K562 (cell line): ENCODE results near the gene ZNF385C. TPM values are rescaled to one million over a fixed set of nuclear protein-coding genes. Genes with fewer than 3 reads are reported as not detected.

ENCODE experiments used
- BRD4 ChIP-seq: fragments of 200-600 bp; sonication (generic); IDR thresholded peaks from 2 replicates; pipeline ENCODE4 v1.6.1; 2017; ENCODE audit warnings: inconsistent platforms
- CCAR2 ChIP-seq: fragments of 200-400 bp; formaldehyde crosslinking; IDR thresholded peaks from 2 replicates; pipeline ENCODE4 v1.6.1; 2017; ENCODE audit warnings: mild to moderate bottlenecking, low read depth, low read length
- CTCF ChIP-seq, 3 experiments: IDR thresholded peaks in 2 of 3; conservative IDR thresholded peaks in 1 of 3; 2 replicates each; pipeline ENCODE4 v1.5.1; 2011 to 2012; ENCODE audit warnings: low read length in 3 of 3, mild to moderate bottlenecking in 3 of 3, control low read depth in 2 of 3, improper control_type of control experiment in 1 of 3, inconsistent platforms in 1 of 3, low read depth in 1 of 3, mixed read lengths in 1 of 3, moderate library complexity in 1 of 3; ENCODE audit not compliant: insufficient read depth in 2 of 3
- ELF2 ChIP-seq: fragments of 250-450 bp; sonication (Bioruptor Pico); IDR thresholded peaks from 2 replicates; pipeline ENCODE4 v1.5.0; 2021; ENCODE audit warnings: mild to moderate bottlenecking
- ELF4 ChIP-seq: fragments of 450-650 bp; formaldehyde crosslinking; IDR thresholded peaks from 2 replicates; pipeline ENCODE4 v1.4.0; 2022; ENCODE audit warnings: missing genetic modification characterization
- ERF ChIP-seq: fragments of 450-650 bp; formaldehyde crosslinking; IDR thresholded peaks from 2 replicates; pipeline ENCODE4 v1.4.0; 2020; ENCODE audit warnings: mild to moderate bottlenecking, mixed read lengths
- KLF1 ChIP-seq: fragments of 450-650 bp; IDR thresholded peaks from 2 replicates; pipeline ENCODE4 v1.6.1; 2016; ENCODE audit warnings: missing genetic modification characterization, missing compliant biosample characterization
- NFE2L1 ChIP-seq: fragments of 450-650 bp; IDR thresholded peaks from 2 replicates; pipeline ENCODE4 v1.6.1; 2016; ENCODE audit warnings: missing genetic modification characterization, low read depth, mild to moderate bottlenecking, missing compliant biosample characterization, moderate library complexity, borderline replicate concordance
- SRSF9 ChIP-seq: fragments of 200-400 bp; formaldehyde crosslinking; IDR thresholded peaks from 2 replicates; pipeline ENCODE4 v1.6.1; 2017; ENCODE audit warnings: low read depth, low read length, borderline replicate concordance
- TAL1 ChIP-seq: fragments of 450-650 bp; IDR thresholded peaks from 2 replicates; pipeline ENCODE4 v1.6.1; 2016; ENCODE audit warnings: mild to moderate bottlenecking
- TEAD1 ChIP-seq, 2 experiments: fragments of 450-650 bp in 1 of 2; sonication (generic) in 1 of 2; formaldehyde crosslinking; IDR thresholded peaks; 2 replicates each; pipeline versions ENCODE4 v1.4.0 to v1.8.0; 2020 to 2022; ENCODE audit warnings: mild to moderate bottlenecking in 2 of 2, missing genetic modification reagents in 1 of 2
- TOE1 ChIP-seq, 2 experiments: fragments of 450-650 bp in 1 of 2; sonication (generic) in 1 of 2; formaldehyde crosslinking in 1 of 2; IDR thresholded peaks; 2 replicates each; pipeline versions ENCODE4 v1.7.1 to v1.8.0; 2016 to 2022; ENCODE audit warnings: borderline replicate concordance in 2 of 2, mild to moderate bottlenecking in 2 of 2, antibody characterized with exemption in 1 of 2, inconsistent platforms in 1 of 2, low read depth in 1 of 2, missing genetic modification reagents in 1 of 2, moderate library complexity in 1 of 2
- XRCC4 ChIP-seq: IDR thresholded peaks from one replicate; pipeline ENCODE4 v1.6.1; 2011; ENCODE audit not compliant: insufficient read depth, insufficient read length; ENCODE audit errors: extremely low read depth
- ZFP1 ChIP-seq: fragments of 450-650 bp; formaldehyde crosslinking; IDR thresholded peaks from 2 replicates; pipeline ENCODE4 v1.4.0; 2020; ENCODE audit warnings: mild to moderate bottlenecking, mixed read lengths
- ZFP36 ChIP-seq: fragments of 150-350 bp; IDR thresholded peaks from 2 replicates; pipeline ENCODE4 v1.6.1; 2018; ENCODE audit warnings: low read length, low read depth; ENCODE audit not compliant: partially characterized antibody
- ZNF134 ChIP-seq: fragments of 250-450 bp; sonication (Bioruptor Pico); conservative IDR thresholded peaks from 2 replicates; pipeline ENCODE4 v1.4.0; 2020
- ZNF384 ChIP-seq: IDR thresholded peaks from 2 replicates; pipeline ENCODE4 v1.6.1; 2012; ENCODE audit warnings: low read depth, low read length, improper control_type of control experiment
- ZNF445 ChIP-seq: fragments of 250-450 bp; sonication (Bioruptor Pico); IDR thresholded peaks from 2 replicates; pipeline ENCODE4 v1.4.0; 2020; ENCODE audit warnings: low read depth, mild to moderate bottlenecking, moderate library complexity
- polyA plus RNA-seq, 8 experiments: library from polyadenylated mRNA; depleted of rRNA in 4 of 8; stranded (reverse) in 5 of 8; unstranded in 3 of 8; fragments of >200 nt; fragmentation: Nextera tagmentation in 2 of 8; fragmentation: Illumina TruSeq in 1 of 8; extraction: Ambion mirVana in 2 of 8; extraction: Trizol in 1 of 8; gene quantifications; 2 replicates each; pipeline versions ENCODE4 v1.2.1 to v1.2.3, GENCODE V29; 2011 to 2014; ENCODE audit warnings: inconsistent platforms in 1 of 8, missing spikeins in 1 of 8
- total RNA-seq, 7 experiments: library from RNA; depleted of rRNA in 6 of 7; stranded (reverse); fragments of >200 nt in 6 of 7; fragmentation: Illumina TruSeq in 2 of 7; extraction: Trizol in 2 of 7; gene quantifications; 2 replicates each; pipeline versions ENCODE4 v1.2.1 to v1.2.3, GENCODE V29; 2011 to 2021; ENCODE audit warnings: low replicate concordance in 1 of 7
- TF ChIP-seq, protein P1 (sequence below): sonication (generic); formaldehyde crosslinking; IDR thresholded peaks from 2 replicates; pipeline ENCODE4 v1.8.0; 2023; ENCODE audit warnings: mild to moderate bottlenecking, missing genetic modification reagents
- TF ChIP-seq, protein P2 (sequence below): sonication (generic); formaldehyde crosslinking; IDR thresholded peaks from 2 replicates; pipeline ENCODE4 v1.8.1; 2023; ENCODE audit warnings: mild to moderate bottlenecking, missing genetic modification reagents

Gene ZNF385C
- total and polyA plus RNA-seq, 9 of the 15 experiments (the other 6 are each of a cell fraction or from before 2014, with no cell fraction given) = 0.03 to 0.35 (median 0.18) TPM; not detected in 1

- no peak for TF ChIP-seq BRD4
- no peak for TF ChIP-seq NFE2L1
- no peak for TF ChIP-seq ZNF134
- no peak for TF ChIP-seq SRSF9
- no peak for TF ChIP-seq KLF1 (tag)
- no peak for TF ChIP-seq TOE1 (IDR thresholded peaks at IDR 0.05; ENCODE audit: borderline replicate concordance)
- no peak for TF ChIP-seq TOE1 (CRISPR knock-in tag; IDR thresholded peaks at IDR 0.05; ENCODE audit: borderline replicate concordance, low read depth)
- TF ChIP-seq, protein P1, sequence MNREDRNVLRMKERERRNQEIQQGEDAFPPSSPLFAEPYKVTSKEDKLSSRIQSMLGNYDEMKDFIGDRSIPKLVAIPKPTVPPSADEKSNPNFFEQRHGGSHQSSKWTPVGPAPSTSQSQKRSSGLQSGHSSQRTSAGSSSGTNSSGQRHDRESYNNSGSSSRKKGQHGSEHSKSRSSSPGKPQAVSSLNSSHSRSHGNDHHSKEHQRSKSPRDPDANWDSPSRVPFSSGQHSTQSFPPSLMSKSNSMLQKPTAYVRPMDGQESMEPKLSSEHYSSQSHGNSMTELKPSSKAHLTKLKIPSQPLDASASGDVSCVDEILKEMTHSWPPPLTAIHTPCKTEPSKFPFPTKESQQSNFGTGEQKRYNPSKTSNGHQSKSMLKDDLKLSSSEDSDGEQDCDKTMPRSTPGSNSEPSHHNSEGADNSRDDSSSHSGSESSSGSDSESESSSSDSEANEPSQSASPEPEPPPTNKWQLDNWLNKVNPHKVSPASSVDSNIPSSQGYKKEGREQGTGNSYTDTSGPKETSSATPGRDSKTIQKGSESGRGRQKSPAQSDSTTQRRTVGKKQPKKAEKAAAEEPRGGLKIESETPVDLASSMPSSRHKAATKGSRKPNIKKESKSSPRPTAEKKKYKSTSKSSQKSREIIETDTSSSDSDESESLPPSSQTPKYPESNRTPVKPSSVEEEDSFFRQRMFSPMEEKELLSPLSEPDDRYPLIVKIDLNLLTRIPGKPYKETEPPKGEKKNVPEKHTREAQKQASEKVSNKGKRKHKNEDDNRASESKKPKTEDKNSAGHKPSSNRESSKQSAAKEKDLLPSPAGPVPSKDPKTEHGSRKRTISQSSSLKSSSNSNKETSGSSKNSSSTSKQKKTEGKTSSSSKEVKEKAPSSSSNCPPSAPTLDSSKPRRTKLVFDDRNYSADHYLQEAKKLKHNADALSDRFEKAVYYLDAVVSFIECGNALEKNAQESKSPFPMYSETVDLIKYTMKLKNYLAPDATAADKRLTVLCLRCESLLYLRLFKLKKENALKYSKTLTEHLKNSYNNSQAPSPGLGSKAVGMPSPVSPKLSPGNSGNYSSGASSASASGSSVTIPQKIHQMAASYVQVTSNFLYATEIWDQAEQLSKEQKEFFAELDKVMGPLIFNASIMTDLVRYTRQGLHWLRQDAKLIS (CRISPR knock-in tag) = no peak
- TF ChIP-seq ERF (CRISPR knock-in tag) = no peak
- no peak for TF ChIP-seq ZNF384
- TF ChIP-seq CCAR2 = no peak
- TF ChIP-seq ZFP36 = peak; percentile 40
- TF ChIP-seq ELF4 (CRISPR knock-in tag) = no peak
- TF ChIP-seq TEAD1 (CRISPR knock-in tag; IDR thresholded peaks at IDR 0.05) = no peak
- no peak for TF ChIP-seq ELF2 (CRISPR knock-in tag)
- no peak for TF ChIP-seq ZFP1 (CRISPR knock-in tag)
- no peak for TF ChIP-seq TAL1
- peak; percentile 72 to 81 (median 75) for TF ChIP-seq CTCF (IDR thresholded peaks at IDR 0.05 in 2 of 3, conservative IDR thresholded peaks at IDR 0.05 in 1 of 3; ENCODE audit: insufficient read depth in 2 of 3, low read depth in 1 of 3, low read length in 3 of 3)
- TF ChIP-seq ZNF445 (CRISPR knock-in tag) = no peak
- TF ChIP-seq XRCC4 = no peak
- TF ChIP-seq, protein P2, sequence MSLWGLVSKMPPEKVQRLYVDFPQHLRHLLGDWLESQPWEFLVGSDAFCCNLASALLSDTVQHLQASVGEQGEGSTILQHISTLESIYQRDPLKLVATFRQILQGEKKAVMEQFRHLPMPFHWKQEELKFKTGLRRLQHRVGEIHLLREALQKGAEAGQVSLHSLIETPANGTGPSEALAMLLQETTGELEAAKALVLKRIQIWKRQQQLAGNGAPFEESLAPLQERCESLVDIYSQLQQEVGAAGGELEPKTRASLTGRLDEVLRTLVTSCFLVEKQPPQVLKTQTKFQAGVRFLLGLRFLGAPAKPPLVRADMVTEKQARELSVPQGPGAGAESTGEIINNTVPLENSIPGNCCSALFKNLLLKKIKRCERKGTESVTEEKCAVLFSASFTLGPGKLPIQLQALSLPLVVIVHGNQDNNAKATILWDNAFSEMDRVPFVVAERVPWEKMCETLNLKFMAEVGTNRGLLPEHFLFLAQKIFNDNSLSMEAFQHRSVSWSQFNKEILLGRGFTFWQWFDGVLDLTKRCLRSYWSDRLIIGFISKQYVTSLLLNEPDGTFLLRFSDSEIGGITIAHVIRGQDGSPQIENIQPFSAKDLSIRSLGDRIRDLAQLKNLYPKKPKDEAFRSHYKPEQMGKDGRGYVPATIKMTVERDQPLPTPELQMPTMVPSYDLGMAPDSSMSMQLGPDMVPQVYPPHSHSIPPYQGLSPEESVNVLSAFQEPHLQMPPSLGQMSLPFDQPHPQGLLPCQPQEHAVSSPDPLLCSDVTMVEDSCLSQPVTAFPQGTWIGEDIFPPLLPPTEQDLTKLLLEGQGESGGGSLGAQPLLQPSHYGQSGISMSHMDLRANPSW (CRISPR knock-in tag) = no peak
Observed at GRCh38 chr17:42027961-42028790, 70.1 kb downstream of the ZNF385C start (continued).
